ENCODE data around the gene TACSTD2.

Gene TACSTD2

GRCh38 chr1:58580186-58580585 lies 3.1 kb upstream of the TACSTD2 start:
- peaks cover 28% of the 10 kb centered on the region for H3K4me1 ChIP-seq (ENCODE audit: insufficient read depth, poor library complexity, severe bottlenecking)
- peak overlapping the region; percentile 90 for H3K27ac ChIP-seq (ENCODE audit: poor library complexity, severe bottlenecking)
- DNase-seq (ENCODE audit: low spot score) (no peak), ATAC-seq (ENCODE audit: low read depth) (no peak)
- TF ChIP-seq CTCF (IDR thresholded peaks at IDR 0.05; ENCODE audit: poor library complexity, severe bottlenecking), result no peak
- H3K36me3 ChIP-seq (ENCODE audit: low read depth), result peaks cover 14% of the 10 kb centered on the region; the same call in 1 of the 2 replicates
- no peaks in the 10 kb centered on the region for H3K27me3 ChIP-seq (ENCODE audit: insufficient read depth, poor library complexity, severe bottlenecking)
- H3K4me3 ChIP-seq (ENCODE audit: severe bottlenecking), result no peak overlapping the region
- no peaks in the 10 kb centered on the region for H3K9me3 ChIP-seq (ENCODE audit: severe bottlenecking)

GRCh38 chr1:58577654-58578030 lies 590 bp upstream of the TACSTD2 start:
- no peak for DNase-seq (ENCODE audit: low spot score)
- Histone ChIP-seq H3K4me3 (ENCODE audit: severe bottlenecking) (peak overlapping the region; percentile 60), H3K36me3 (ENCODE audit: low read depth) (peaks cover 18% of the 10 kb centered on the region; the same call in 1 of the 2 replicates), H3K27me3 (ENCODE audit: insufficient read depth, poor library complexity, severe bottlenecking) (no peaks in the 10 kb centered on the region), H3K27ac (ENCODE audit: poor library complexity, severe bottlenecking) (peak overlapping the region; percentile 90), H3K9me3 (ENCODE audit: severe bottlenecking) (no peaks in the 10 kb centered on the region), H3K4me1 (ENCODE audit: insufficient read depth, poor library complexity, severe bottlenecking) (peaks cover 33% of the 10 kb centered on the region)
- TF ChIP-seq CTCF (IDR thresholded peaks at IDR 0.05; ENCODE audit: poor library complexity, severe bottlenecking), result no peak
- 0 out of 3 replicates have a peak, but pooled peaks have one; percentile 0 for ATAC-seq (ENCODE audit: low read depth)

GRCh38 chr1:58576325-58576726 lies 726 bp downstream of the TACSTD2 start:
- ATAC-seq (ENCODE audit: low read depth), result peak; percentile 20
- H3K27ac ChIP-seq (ENCODE audit: poor library complexity, severe bottlenecking), result peak overlapping the region; percentile 90
- no peak for TF ChIP-seq CTCF (IDR thresholded peaks at IDR 0.05; ENCODE audit: poor library complexity, severe bottlenecking)
- peaks cover 18% of the 10 kb centered on the region; the same call in 1 of the 2 replicates for H3K36me3 ChIP-seq (ENCODE audit: low read depth)
- peak overlapping the region; percentile 60 for H3K4me3 ChIP-seq (ENCODE audit: severe bottlenecking)
- peaks cover 45% of the 10 kb centered on the region for H3K4me1 ChIP-seq (ENCODE audit: insufficient read depth, poor library complexity, severe bottlenecking)
- no peak for DNase-seq (ENCODE audit: low spot score)
- no peaks in the 10 kb centered on the region for H3K27me3 ChIP-seq (ENCODE audit: insufficient read depth, poor library complexity, severe bottlenecking)
- H3K9me3 ChIP-seq (ENCODE audit: severe bottlenecking), result no peaks in the 10 kb centered on the region

- Histone ChIP-seq H3K27ac (ENCODE audit: poor library complexity, severe bottlenecking) (peak overlapping the region; percentile 90), H3K36me3 (ENCODE audit: low read depth) (peaks cover 18% of the 10 kb centered on the region; the same call in 1 of the 2 replicates), H3K9me3 (ENCODE audit: severe bottlenecking) (no peaks in the 10 kb centered on the region), H3K4me1 (ENCODE audit: insufficient read depth, poor library complexity, severe bottlenecking) (peaks cover 45% of the 10 kb centered on the region), H3K4me3 (ENCODE audit: severe bottlenecking) (peak overlapping the region; percentile 60), H3K27me3 (ENCODE audit: insufficient read depth, poor library complexity, severe bottlenecking) (no peaks in the 10 kb centered on the region)
- ATAC-seq (ENCODE audit: low read depth) (peak; percentile 4; the same call in 1 of the 3 replicates), DNase-seq (ENCODE audit: low spot score) (peak; percentile 69)
- TF ChIP-seq CTCF (IDR thresholded peaks at IDR 0.05; ENCODE audit: poor library complexity, severe bottlenecking), result no peak
Observed at GRCh38 chr1:58575551-58576324, 1.3 kb downstream of the TACSTD2 start.

- H3K36me3 ChIP-seq (ENCODE audit: low read depth), result peaks cover 18% of the 10 kb centered on the region; the same call in 1 of the 2 replicates
- no peaks in the 10 kb centered on the region for H3K9me3 ChIP-seq (ENCODE audit: severe bottlenecking)
- DNase-seq (ENCODE audit: low spot score), result no peak
- TF ChIP-seq CTCF (IDR thresholded peaks at IDR 0.05; ENCODE audit: poor library complexity, severe bottlenecking), result no peak
- H3K4me1 ChIP-seq (ENCODE audit: insufficient read depth, poor library complexity, severe bottlenecking), result peaks cover 45% of the 10 kb centered on the region
- H3K27ac ChIP-seq (ENCODE audit: poor library complexity, severe bottlenecking), result peak overlapping the region; percentile 90
- ATAC-seq (ENCODE audit: low read depth), result no peak
- no peaks in the 10 kb centered on the region for H3K27me3 ChIP-seq (ENCODE audit: insufficient read depth, poor library complexity, severe bottlenecking)
- H3K4me3 ChIP-seq (ENCODE audit: severe bottlenecking), result peak overlapping the region; percentile 60
Observed at GRCh38 chr1:58574816-58575215, 2.2 kb downstream of the TACSTD2 start.
